HG03521 (cell line): ENCODE data around the gene DNASE1L2.

ENCODE experiments used
- ATAC-seq: cut with Tn5 transposase; IDR thresholded peaks from one replicate; pipeline ENCODE4 v1.9.1; 2021; ENCODE audit warnings: mild to moderate bottlenecking, moderate library complexity; ENCODE audit not compliant: unreplicated experiment

DNASE1L2 gene, protein sequence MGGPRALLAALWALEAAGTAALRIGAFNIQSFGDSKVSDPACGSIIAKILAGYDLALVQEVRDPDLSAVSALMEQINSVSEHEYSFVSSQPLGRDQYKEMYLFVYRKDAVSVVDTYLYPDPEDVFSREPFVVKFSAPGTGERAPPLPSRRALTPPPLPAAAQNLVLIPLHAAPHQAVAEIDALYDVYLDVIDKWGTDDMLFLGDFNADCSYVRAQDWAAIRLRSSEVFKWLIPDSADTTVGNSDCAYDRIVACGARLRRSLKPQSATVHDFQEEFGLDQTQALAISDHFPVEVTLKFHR

GRCh38 chr16:2236337-2237101, at the start of gene DNASE1L2:
Gene DNASE1L2 (plus strand): TSS chr16:2236444. CDS start chr16:2236817, 373 bp downstream.
- ATAC-seq = no peak

DNA sequence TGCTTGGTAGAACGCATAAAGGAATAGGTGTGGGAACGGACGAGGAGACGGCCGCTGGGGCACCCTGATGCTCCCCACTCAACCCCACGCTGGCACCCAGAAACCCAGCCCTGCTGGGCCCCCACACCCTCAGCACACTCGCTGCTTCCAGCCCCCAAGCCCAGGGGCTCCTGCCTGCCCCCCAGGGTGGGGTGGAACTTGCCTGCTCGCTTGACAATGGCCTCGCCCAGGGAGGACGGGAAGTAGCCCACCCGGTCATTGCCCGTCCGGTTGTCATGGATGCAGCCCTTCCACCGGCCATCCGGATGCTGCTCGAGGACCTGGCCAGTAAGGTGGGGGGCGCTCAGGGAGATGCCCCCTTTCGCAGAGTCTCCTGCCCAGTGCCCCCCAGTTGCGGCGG, 49.7 kb upstream of the DNASE1L2 start:
- ATAC-seq = no peak

DNA sequence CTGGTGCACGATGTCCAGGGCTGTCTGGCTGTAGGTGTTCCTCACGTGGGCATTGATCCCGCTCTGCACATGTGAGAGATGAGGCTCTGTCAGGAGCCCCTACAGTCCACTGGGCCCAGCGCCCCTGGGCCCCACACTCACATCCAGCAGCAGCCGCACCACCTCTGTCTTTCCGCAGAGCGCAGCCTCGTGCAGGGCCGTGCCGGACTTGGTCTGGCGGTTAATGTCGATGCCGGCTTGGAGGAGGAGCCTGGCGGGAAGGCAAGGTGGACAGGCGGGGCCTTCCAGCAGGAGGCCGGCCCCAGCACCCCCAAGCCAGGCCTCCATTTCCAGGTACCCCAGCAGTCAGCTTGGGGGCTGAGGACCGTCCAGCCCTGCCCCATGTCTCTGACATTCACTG, 49.0 kb upstream of the DNASE1L2 start:
- ATAC-seq = no peak

- no peak for ATAC-seq
Measured at GRCh38 chr16:2188395-2188794, 47.8 kb upstream of the DNASE1L2 start.

DNA sequence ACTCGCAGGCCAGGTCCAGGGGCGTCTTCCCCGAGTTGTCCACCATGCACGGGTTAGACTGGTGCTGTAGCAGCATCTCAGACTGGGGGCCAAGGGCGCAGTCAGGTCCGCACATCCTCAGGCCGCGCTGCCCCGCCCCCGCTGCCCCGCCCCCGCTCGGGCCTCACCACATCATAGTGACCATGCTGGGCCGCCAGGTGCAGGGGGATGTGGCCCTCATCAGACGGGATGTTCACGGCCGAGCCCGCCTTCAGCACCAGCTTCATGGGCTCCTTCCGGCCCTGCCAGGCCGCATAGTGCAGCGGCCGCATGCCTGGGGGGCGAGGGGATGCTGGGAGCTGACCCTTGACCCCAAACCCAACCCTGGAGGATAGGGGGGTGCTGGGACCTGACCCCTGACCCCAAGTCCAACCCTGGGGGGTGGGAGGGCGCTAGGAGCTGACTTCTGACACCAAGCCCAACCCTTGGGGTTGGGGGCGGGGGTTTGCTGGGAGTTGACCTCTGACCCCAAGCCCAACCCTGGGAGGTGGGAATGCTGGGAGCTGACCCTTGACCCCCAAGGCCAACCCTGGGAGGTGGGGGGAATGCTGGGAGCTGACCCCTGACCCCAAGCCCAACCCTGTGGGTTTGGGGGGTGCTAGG, 46.9 kb upstream of the DNASE1L2 start:
- ATAC-seq = no peak

- no peak for ATAC-seq
Measured at GRCh38 chr16:2190002-2190658, 46.1 kb upstream of the DNASE1L2 start.

GRCh38 chr16:2190659-2191445, 45.4 kb upstream of the DNASE1L2 start:
- ATAC-seq = no peak

- ATAC-seq = no peak
Measured at GRCh38 chr16:2191446-2191706, 44.9 kb upstream of the DNASE1L2 start.

DNA sequence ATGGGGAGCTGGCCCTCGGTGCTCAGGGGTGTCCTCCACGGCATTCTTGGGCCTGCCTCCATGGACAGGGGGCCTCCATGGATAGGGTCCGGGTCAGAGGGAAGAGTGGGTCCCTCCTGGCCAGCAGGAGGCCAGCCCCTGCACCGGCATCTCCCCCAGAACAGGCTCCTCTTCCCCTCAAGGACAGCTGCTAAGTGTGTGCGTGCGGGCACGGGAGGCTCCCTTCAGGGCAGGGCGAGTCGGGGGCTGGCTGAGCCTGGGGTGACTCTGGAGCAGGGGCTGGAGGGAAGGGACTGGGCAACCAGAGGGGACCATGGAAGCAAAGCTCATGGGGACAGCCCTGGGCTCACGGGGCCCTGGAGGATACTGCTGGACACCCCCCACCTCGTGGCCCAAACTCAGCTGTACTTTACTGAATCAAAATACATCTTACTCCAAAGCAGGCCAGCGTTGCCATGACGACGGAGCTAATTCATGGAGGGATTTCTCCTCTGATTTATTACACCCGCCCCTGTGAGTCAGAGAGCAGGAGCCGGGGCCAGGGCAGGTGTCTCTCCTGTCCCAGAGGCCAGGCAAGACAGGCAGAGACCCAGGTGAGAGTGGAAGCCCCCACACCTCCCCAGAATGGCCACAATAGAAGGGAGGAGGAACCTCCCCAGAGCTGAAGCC, 41.9 kb upstream of the DNASE1L2 start:
- ATAC-seq = no peak

DNA sequence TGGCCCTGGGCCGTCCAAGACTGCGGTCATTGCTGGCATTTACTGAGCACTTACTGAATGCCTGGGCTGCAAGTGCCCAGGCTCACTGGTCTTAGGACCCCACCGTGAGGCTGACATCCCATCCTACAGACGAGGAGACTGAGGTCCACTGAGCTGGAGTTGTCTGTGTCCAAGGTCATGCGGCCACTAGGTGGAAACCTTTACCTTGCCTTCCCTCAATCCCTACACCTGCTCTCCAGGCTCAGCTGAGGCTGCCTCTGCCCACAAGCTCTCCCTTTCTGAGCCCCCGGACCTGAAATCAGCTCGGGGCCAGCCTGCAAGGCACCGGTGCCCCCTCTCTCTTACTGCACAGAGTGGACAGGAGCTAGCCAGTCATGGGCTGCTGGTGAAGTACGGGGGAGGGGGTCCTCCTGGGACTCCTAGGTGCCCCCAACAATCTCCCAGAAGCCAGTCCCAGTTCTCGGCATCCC, 41.4 kb upstream of the DNASE1L2 start:
- ATAC-seq = no peak

DNA sequence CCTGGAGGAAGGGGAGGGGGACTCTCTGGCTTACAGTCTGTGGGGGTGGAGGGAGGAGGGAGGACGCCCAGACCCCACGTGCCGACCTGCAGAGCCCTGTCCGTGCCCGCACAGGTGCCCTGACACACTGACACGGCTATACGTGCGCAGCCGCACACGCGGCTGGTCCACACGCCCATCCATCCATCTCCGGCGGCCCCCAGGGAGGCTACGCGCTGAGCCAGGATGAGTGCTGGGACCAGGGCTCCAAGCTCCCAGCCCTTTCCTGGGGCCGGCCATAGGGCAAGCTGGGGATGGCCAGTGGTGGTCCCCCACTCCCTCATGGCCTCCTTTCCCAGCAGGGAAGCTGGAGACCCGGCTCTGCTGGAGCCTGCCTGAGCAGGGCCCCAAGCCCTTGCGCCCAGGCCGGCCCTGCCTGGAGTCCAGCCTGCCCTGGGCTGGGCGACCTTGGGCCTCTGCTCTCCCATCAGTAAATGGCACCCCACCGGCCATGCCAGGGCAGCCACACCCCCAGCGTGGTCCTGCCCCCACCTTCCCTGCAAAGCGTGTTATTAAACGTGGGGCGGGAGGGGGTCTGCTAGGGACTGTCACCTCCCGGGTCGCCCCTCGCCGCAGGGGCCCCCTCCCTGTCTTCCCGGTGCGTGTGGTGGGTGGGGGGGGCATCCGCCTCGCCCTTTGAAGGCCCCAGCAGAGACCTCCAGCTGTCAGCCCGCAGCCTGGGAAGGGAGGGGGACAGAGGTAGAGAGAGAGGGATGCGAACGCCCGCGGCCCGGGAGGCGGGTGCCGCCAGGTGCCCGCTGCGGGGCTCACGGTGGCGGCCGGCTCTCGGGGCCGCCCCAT, 40.7 kb upstream of the DNASE1L2 start:
- no peak for ATAC-seq

- no peak for ATAC-seq
Measured at GRCh38 chr16:2196162-2196980, 39.9 kb upstream of the DNASE1L2 start, which contains the start of gene CASKIN1. Gene CASKIN1 (minus strand): TSS chr16:2196605. CDS start chr16:2196432, 173 bp downstream.

DNA sequence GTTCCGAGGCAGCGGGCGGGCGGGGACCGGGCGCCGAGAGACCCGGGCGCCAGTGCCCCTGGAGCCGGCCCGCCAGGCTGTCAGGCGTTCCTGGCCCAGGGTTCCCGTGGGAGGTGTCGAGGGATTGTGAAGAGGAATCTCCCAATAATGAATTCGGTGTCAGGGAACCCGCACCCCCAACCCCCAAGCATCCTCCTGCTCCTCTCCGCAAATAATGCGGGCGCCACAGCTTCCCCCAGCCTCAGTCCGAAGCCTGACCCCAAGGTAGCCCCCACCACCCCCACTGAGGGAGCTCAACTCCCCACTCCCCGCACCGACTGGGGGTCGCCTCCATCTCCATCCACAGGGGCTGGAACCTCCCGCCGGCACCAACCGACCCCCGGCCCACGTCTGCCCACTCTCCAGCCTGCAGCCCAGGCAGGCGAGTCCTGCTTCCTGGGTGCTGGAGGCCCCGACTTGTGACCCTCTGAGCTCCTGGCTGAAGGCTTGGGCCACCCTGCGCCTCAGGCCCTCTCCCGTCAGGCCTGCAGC, 39.2 kb upstream of the DNASE1L2 start:
- ATAC-seq = no peak

GRCh38 chr16:2197765-2198164, 38.5 kb upstream of the DNASE1L2 start:
- ATAC-seq = no peak

GRCh38 chr16:2198283-2198682, 38.0 kb upstream of the DNASE1L2 start:
- ATAC-seq = no peak

DNA sequence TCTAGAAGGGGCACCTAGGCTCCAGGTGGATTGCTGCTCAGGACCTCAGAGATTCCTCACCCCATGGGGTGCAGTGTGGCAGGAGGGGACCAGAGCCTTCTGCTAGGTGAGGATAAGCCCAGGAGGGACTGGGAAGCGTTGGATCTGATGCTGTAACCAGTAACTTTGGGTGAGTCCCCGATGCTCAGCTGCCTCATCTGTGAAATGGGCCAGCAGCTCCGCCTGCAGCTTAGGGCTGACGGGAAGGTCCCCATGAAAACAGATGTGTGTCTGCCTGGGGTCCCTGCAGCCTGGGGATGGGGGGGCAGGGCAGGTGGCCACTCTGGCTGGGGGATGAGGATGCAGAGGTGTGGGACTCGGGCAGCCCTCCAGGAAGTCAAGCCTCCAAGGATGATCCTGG, 37.1 kb upstream of the DNASE1L2 start:
- ATAC-seq = no peak

DNA sequence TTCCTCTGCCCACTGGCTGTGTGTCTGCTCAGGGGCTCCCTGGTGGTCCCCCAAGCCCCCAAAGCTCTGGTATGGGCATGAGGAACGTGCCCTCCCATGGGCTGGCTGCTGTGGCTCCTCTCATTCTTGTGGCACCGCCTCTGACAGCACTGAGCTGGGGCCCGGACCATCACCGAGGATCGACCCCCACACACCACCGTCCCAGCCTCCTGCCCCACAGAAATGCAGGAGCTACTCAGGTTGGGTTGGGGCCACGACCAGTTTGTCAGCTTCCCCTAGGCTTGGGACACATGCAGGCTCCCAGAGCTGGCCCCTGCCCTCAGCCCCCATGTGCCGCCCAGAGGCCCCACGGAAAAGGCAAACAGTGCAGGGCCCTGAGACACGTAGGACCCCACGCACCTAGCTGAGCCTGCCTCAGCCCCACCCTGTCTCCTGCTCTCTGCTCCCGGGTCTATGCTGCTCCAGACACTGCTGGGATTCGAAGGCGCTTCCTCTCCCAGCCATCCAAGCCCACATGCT, 36.6 kb upstream of the DNASE1L2 start:
- no peak for ATAC-seq

GRCh38 chr16:2200313-2200712, 35.9 kb upstream of the DNASE1L2 start:
- ATAC-seq = no peak
